ENCODE measurements around the gene LIN37.

The LIN37 gene

GRCh38 chr19:35756377-35757230 is 8.2 kb downstream of the LIN37 start, which contains the start of gene HSPB6:
HSPB6 (minus strand) TSS chr19:35757029; CDS start chr19:35757008, 21 bp downstream.
- no peak for FAIRE-seq
- DNase-seq (ENCODE audit: insufficient read length, low spot score) = no peak
- TF ChIP-seq POLR2AphosphoS5 (IDR thresholded peaks at IDR 0.05; ENCODE audit: low read depth, low read length) (no peak), PAX5 (IDR thresholded peaks at IDR 0.05; ENCODE audit: insufficient read depth, low read length, severe bottlenecking) (no peak), SPI1 (IDR thresholded peaks at IDR 0.05; ENCODE audit: low read depth, low read length) (no peak)

- FAIRE-seq (no peak), DNase-seq (ENCODE audit: insufficient read length, low spot score) (no peak)
- TF ChIP-seq POU2F2 (IDR thresholded peaks at IDR 0.05; ENCODE audit: low read depth, low read length) (no peak), SPI1 (IDR thresholded peaks at IDR 0.05; ENCODE audit: low read depth, low read length) (no peak), PAX5 (IDR thresholded peaks at IDR 0.05; ENCODE audit: insufficient read depth, low read length, severe bottlenecking) (no peak), POLR2A (IDR thresholded peaks at IDR 0.05; ENCODE audit: low read depth, low read length) (no peak), POLR2AphosphoS5 (IDR thresholded peaks at IDR 0.05; ENCODE audit: low read depth, low read length) (no peak), TAF1 (IDR thresholded peaks at IDR 0.05; ENCODE audit: low read depth, low read length) (no peak)
Measured at GRCh38 chr19:35757231-35757748, 8.9 kb downstream of the LIN37 start.

GRCh38 chr19:35757749-35758608 is 9.6 kb downstream of the LIN37 start, which contains the start of gene PROSER3:
PROSER3 (plus strand) TSS chr19:35758176; CDS start chr19:35758216, 40 bp downstream.
- TF ChIP-seq POLR2AphosphoS5 (IDR thresholded peaks at IDR 0.05; ENCODE audit: low read depth, low read length) (peak; percentile 86), PAX5 (IDR thresholded peaks at IDR 0.05; ENCODE audit: insufficient read depth, low read length, severe bottlenecking) (peak; percentile 3), SPI1 (IDR thresholded peaks at IDR 0.05; ENCODE audit: low read depth, low read length) (no peak), POLR2A (IDR thresholded peaks at IDR 0.05; ENCODE audit: low read depth, low read length) (peak; percentile 88), TAF1 (IDR thresholded peaks at IDR 0.05; ENCODE audit: low read depth, low read length) (peak; percentile 80), POU2F2 (IDR thresholded peaks at IDR 0.05; ENCODE audit: low read depth, low read length) (peak; percentile 53; the same call in 1 of the 2 replicates)
- DNase-seq (ENCODE audit: insufficient read length, low spot score) (peak; percentile 96), FAIRE-seq (peak; percentile 97)

- TF ChIP-seq PAX5 (IDR thresholded peaks at IDR 0.05; ENCODE audit: insufficient read depth, low read length, severe bottlenecking) = no peak
- TF ChIP-seq TAF1 (IDR thresholded peaks at IDR 0.05; ENCODE audit: low read depth, low read length) = no peak
- no peak for TF ChIP-seq POLR2A (IDR thresholded peaks at IDR 0.05; ENCODE audit: low read depth, low read length)
- no peak for TF ChIP-seq POU2F2 (IDR thresholded peaks at IDR 0.05; ENCODE audit: low read depth, low read length)
- no peak for TF ChIP-seq SPI1 (IDR thresholded peaks at IDR 0.05; ENCODE audit: low read depth, low read length)
- no peak for TF ChIP-seq POLR2AphosphoS5 (IDR thresholded peaks at IDR 0.05; ENCODE audit: low read depth, low read length)
- no peak for FAIRE-seq
- DNase-seq (ENCODE audit: insufficient read length, low spot score) = no peak
Measured at GRCh38 chr19:35759697-35760096, 11.3 kb downstream of the LIN37 start.

GRCh38 chr19:35760711-35761349 is 12.5 kb downstream of the LIN37 start:
- no peak for TF ChIP-seq TAF1 (IDR thresholded peaks at IDR 0.05; ENCODE audit: low read depth, low read length)

GRCh38 chr19:35764432-35765315 is 16.3 kb downstream of the LIN37 start:
- DNase-seq (ENCODE audit: insufficient read length, low spot score) (no peak), FAIRE-seq (no peak)
- TF ChIP-seq POLR2A (IDR thresholded peaks at IDR 0.05; ENCODE audit: low read depth, low read length) (no peak), POLR2AphosphoS5 (IDR thresholded peaks at IDR 0.05; ENCODE audit: low read depth, low read length) (no peak), TAF1 (IDR thresholded peaks at IDR 0.05; ENCODE audit: low read depth, low read length) (no peak), POU2F2 (IDR thresholded peaks at IDR 0.05; ENCODE audit: low read depth, low read length) (no peak), PAX5 (IDR thresholded peaks at IDR 0.05; ENCODE audit: insufficient read depth, low read length, severe bottlenecking) (no peak), SPI1 (IDR thresholded peaks at IDR 0.05; ENCODE audit: low read depth, low read length) (no peak)

More at GRCh38 chr19:35760711-35761349, 12.5 kb downstream of the LIN37 start:
- no peak for DNase-seq (ENCODE audit: insufficient read length, low spot score)
- FAIRE-seq = no peak

GRCh38 chr19:35766571-35767104 is 18.3 kb downstream of the LIN37 start:
- TF ChIP-seq SPI1 (IDR thresholded peaks at IDR 0.05; ENCODE audit: low read depth, low read length) (no peak), POLR2AphosphoS5 (IDR thresholded peaks at IDR 0.05; ENCODE audit: low read depth, low read length) (no peak), TAF1 (IDR thresholded peaks at IDR 0.05; ENCODE audit: low read depth, low read length) (no peak), POLR2A (IDR thresholded peaks at IDR 0.05; ENCODE audit: low read depth, low read length) (0 out of 2 replicates have a peak, but pooled peaks have one; percentile 24), PAX5 (IDR thresholded peaks at IDR 0.05; ENCODE audit: insufficient read depth, low read length, severe bottlenecking) (no peak)
- DNase-seq (ENCODE audit: insufficient read length, low spot score) = no peak
- FAIRE-seq = no peak
